Erythroblast (primary cell): ENCODE measurements around the gene IFIT1B.

Experiments used
- DNase-seq, 2 experiments: peaks; one replicate each; lab custom pipeline; 2025; lab: John Stamatoyannopoulos, UW
- GATA1 ChIP-seq: IDR thresholded peaks from 2 replicates; pipeline ENCODE4 v1.6.1; 2011; ENCODE audit warnings: low read depth, mild to moderate bottlenecking, control low read depth, low read length, moderate library complexity
- POLR2A ChIP-seq: IDR thresholded peaks from 2 replicates; pipeline ENCODE4 v1.6.1; 2011; ENCODE audit warnings: mild to moderate bottlenecking, low read length

IFIT1B gene

DNA sequence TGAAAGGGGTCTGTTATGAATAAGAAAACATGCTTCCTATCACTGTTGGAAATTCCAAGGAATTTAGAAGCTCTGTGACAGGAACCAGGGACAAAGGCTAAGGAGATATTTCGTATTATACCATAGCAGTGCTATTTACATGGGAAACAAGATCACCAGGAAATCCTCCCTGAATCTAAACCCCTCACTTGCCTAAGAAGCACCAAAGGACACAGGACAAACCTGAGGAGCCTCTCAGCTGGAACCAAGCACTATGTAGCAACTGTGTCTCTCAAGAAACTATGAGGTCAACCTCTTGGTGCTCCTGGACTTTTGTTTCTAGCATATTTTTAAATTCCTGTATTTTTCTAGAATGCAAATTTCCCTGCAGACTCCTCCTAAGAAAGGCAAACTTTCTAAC lies 20.8 kb upstream of the IFIT1B start:
- TF ChIP-seq GATA1, result no peak
- no peak for TF ChIP-seq POLR2A
- DNase-seq, result no peak

DNA sequence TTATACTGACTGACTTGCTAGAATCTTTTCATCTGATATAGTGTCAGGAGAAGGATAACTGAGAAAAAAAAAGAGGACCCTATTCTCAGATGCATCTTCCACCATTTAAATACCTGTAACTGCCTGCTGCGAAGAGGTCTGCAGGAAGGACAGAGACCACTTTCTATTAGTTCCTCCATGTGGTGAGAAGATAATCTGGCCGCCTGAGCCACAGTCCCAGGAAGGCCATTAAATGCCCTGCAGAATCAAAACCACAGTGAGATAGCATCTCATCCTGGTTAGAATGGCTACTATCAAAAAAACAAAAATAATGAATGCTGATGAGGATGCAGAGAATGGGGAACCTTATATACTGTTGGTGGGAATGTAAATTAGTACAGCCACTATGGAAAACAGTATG lies 19.9 kb upstream of the IFIT1B start:
- no peak for DNase-seq
- no peak for TF ChIP-seq POLR2A

DNA sequence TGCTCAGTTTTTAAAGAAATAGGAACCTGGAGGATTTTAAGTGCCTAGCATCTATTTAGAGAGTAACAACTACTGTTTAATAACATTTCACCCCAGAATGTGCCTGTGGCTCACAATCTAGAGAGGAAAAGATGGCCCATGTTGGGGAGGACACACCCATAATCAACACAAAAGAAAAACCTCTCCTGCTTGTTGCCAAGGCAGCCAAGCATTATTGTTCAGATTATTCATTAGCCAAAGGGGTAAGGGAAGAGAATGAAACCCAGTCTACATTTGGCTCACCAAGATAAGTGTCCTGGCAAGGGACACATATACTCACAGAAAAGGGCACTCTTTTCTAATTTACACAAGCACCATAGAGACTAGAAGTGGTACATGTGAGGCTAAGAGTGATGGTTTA lies 17.7 kb upstream of the IFIT1B start:
- no peak for TF ChIP-seq GATA1

DNA sequence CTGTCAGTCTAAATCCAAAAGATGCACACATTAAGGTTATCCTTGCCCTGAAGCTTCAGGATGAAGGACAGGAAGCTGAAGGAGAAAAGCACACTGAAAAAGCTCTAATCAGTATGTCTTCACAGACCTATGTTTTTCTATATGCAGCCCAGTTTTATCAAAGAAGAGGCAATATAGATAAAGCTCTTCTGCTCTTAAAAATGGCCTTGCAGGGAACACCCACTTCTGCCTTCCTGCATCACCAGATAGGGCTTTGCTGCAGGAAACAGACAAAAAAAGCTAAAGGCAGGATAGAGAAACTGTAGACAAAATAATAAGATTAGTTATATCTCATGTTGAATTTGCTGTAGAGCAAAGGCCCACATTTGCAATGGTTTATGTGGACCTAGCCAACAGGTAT lies 14.9 kb upstream of the IFIT1B start:
- TF ChIP-seq GATA1 (no peak), POLR2A (no peak)
- peak; percentile 59 to 88 for DNase-seq

More for the DNA sequence above, 17.7 kb upstream of the IFIT1B start:
- peak in 1 of 2 experiments; percentile 42 for DNase-seq

GRCh38 chr10:89363729-89364442 lies 14.0 kb upstream of the IFIT1B start:
- no peak for TF ChIP-seq GATA1
- TF ChIP-seq POLR2A, result no peak
- no peak for DNase-seq

- no peak for TF ChIP-seq GATA1
- no peak for TF ChIP-seq POLR2A
- no peak for DNase-seq
Measured at GRCh38 chr10:89364531-89364930, 13.3 kb upstream of the IFIT1B start.

GRCh38 chr10:89367529-89367928 lies 10.3 kb upstream of the IFIT1B start:
- no peak for DNase-seq
- TF ChIP-seq GATA1 (no peak), POLR2A (no peak)

DNA sequence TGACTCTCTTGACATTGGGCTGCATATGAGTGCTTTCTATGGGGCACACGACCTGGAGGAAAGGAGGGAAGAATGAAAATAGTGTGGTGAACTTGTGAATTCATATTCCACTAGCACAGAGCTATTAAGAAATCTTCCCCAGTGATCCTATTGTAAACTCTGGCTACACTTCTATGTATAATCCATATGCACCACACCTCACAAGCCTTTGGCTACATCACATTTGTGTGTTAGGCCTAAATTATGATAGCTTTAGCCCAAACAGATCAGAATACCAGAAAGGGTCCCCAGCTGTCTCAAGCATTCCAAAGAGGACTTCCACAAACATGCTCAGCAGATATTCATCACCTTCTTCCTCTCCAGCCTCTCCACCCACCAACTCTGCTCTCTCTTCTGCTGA lies 9.7 kb upstream of the IFIT1B start:
- TF ChIP-seq GATA1, result no peak
- TF ChIP-seq POLR2A, result no peak
- DNase-seq, result no peak

GRCh38 chr10:89369156-89370105 lies 8.4 kb upstream of the IFIT1B start:
- no peak for TF ChIP-seq GATA1
- TF ChIP-seq POLR2A, result no peak
- peak; percentile 35 to 39 for DNase-seq

GRCh38 chr10:89371079-89371478 lies 6.8 kb upstream of the IFIT1B start:
- no peak for TF ChIP-seq GATA1
- no peak for TF ChIP-seq POLR2A
- peak; percentile 50 to 82 for DNase-seq

DNA sequence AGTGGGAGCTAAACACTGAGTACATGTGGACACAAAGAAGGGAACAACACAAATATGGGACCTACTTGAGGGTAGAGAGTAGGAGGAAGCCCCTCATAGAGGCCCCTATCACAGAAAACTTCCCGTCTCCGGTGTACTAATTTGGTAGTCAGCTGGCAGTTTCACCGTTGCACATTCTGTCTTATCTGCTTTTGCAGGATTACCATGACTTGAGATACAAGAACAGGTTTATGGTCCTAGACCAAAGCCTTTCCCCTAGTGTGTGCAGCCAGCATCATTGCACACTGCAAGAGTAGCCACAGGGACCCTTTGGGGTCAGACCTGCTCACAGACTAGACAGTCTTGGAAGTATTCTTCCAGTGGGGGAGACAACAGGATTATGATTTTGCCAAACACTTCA lies 5.9 kb upstream of the IFIT1B start:
- TF ChIP-seq POLR2A, result no peak
- TF ChIP-seq GATA1, result no peak
- DNase-seq, result peak; percentile 50 to 73

GRCh38 chr10:89373916-89374711 lies 3.7 kb upstream of the IFIT1B start:
- peak; percentile 88 to 91 for DNase-seq
- TF ChIP-seq GATA1 (no peak), POLR2A (no peak)

- TF ChIP-seq POLR2A (no peak), GATA1 (peak; percentile 19)
- peak; percentile 85 to 92 for DNase-seq
Measured at GRCh38 chr10:89374713-89375141, 3.1 kb upstream of the IFIT1B start.
